GM10248 (cell line): Measurements from ENCODE around the gene OLA1.

Experiments used
- CTCF ChIA-PET: fragments of 300-600 bp; sonication (Branson Sonifier 250); formaldehyde crosslinking; extraction: SDS; loops from one replicate; lab custom pipeline; 2021; ENCODE audit warnings: antibody characterized with exemption; lab: Yijun Ruan, JAX
- POLR2A ChIA-PET: fragments of 350-650 bp; sonication (Branson Sonifier 250); formaldehyde crosslinking; extraction: SDS; loops from one replicate; lab custom pipeline; 2020; ENCODE audit warnings: antibody characterized with exemption; lab: Yijun Ruan, JAX
- DNase-seq: peaks from one replicate; pipeline ENCODE4 v3.0.0; 2012; ENCODE audit errors: extremely low spot score
- TF ChIP-seq, protein P1 (sequence below): IDR thresholded peaks from 2 replicates; pipeline ENCODE4 v1.5.1; 2012; ENCODE audit warnings: mild to moderate bottlenecking, low read depth; ENCODE audit errors: extremely low read depth, missing control alignments, control extremely low read depth

OLA1 gene

GRCh38 chr2:174117951-174118930, 130.1 kb downstream of the OLA1 start:
- ChIA-PET CTCF (interaction anchor here (1.4 kb wide), 1 partner anchor 50 kb away, joined by 3 read pairs; no protein-coding TSS in a partner anchor), POLR2A (no interaction called here)
- no peak for DNase-seq
- TF ChIP-seq, protein P1, sequence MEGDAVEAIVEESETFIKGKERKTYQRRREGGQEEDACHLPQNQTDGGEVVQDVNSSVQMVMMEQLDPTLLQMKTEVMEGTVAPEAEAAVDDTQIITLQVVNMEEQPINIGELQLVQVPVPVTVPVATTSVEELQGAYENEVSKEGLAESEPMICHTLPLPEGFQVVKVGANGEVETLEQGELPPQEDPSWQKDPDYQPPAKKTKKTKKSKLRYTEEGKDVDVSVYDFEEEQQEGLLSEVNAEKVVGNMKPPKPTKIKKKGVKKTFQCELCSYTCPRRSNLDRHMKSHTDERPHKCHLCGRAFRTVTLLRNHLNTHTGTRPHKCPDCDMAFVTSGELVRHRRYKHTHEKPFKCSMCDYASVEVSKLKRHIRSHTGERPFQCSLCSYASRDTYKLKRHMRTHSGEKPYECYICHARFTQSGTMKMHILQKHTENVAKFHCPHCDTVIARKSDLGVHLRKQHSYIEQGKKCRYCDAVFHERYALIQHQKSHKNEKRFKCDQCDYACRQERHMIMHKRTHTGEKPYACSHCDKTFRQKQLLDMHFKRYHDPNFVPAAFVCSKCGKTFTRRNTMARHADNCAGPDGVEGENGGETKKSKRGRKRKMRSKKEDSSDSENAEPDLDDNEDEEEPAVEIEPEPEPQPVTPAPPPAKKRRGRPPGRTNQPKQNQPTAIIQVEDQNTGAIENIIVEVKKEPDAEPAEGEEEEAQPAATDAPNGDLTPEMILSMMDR = no peak

- DNase-seq = no peak
- ChIA-PET CTCF (no interaction called here), POLR2A (no interaction called here)
- TF ChIP-seq, protein P1 = no peak
Measured at GRCh38 chr2:174112073-174112472, 136.3 kb downstream of the OLA1 start.

DNA sequence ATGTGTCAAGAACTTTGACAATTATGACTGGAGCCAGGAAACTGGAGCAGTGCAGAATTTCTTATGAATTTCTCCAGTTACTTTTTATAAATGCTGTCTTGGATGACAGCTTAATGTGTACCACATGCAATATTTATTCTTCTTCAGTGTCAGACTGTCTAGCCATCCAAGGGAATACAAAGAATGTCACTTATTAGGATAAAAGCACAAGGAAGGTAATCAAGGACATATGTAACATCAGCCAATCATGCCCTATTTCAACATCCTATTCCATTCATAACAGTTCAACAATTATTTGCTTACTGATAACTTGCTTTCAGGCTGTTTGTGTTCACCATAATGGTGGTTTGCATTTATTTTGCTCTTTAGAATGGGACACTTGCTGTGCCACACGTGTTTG, 139.8 kb downstream of the OLA1 start:
- TF ChIP-seq, protein P1 = no peak
- ChIA-PET POLR2A (no interaction called here), CTCF (no interaction called here)
- DNase-seq = no peak

DNA sequence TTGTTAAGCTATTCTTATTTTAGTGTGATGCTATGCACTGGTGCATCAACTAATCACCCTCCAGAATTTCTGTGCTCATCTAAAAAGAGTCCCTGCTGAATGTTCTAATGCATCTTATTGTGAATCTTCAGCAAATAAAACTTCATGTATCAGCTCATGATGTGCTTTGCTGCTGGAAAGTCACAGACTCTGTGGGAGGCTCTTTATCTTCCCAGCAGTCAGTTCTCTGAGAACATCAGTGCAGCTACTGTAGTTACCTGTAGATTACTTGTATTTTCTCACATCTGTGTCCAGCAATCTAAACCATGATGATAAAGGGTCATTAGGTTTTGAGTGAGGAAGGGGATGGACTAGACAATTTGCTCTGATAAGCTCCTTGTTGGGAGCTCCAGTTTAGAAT, 141.6 kb downstream of the OLA1 start:
- DNase-seq = no peak
- POLR2A ChIA-PET = no interaction called here
- TF ChIP-seq, protein P1 = no peak
- CTCF ChIA-PET = interaction anchor here (1.0 to 1.3 kb wide), 2 partner anchors 8 to 18 kb away, joined by 3 to 4 read pairs; no protein-coding TSS in a partner anchor

- DNase-seq = no peak
- TF ChIP-seq, protein P1 = no peak
- ChIA-PET CTCF (no interaction called here), POLR2A (no interaction called here)
Measured at GRCh38 chr2:174094542-174094941, 153.8 kb downstream of the OLA1 start.

- POLR2A ChIA-PET = no interaction called here
- no peak for DNase-seq
- CTCF ChIA-PET = interaction anchor here (1.3 to 1.5 kb wide), 3 partner anchors 8 to 61 kb away, joined by 3 to 4 read pairs (median 3); no protein-coding TSS in a partner anchor
- TF ChIP-seq, protein P1 = no peak
Measured at GRCh38 chr2:174090476-174090875, 157.9 kb downstream of the OLA1 start.
